HG02943 (cell line): ENCODE measurements around the gene PCBD1.

ENCODE experiments used
- ATAC-seq: cut with Tn5 transposase; IDR thresholded peaks from one replicate; pipeline ENCODE4 v1.9.1; 2021; ENCODE audit warnings: mild to moderate bottlenecking, low read depth, moderate library complexity; ENCODE audit not compliant: unreplicated experiment

The PCBD1 gene

GRCh38 chr10:70918851-70919530 lies 30.6 kb upstream of the PCBD1 start:
- no peak for ATAC-seq

- ATAC-seq, result no peak
These were observed 29.3 kb upstream of the PCBD1 start for GRCh38 chr10:70917635-70918034.

GRCh38 chr10:70917226-70917625 lies 28.9 kb upstream of the PCBD1 start:
- no peak for ATAC-seq

- ATAC-seq, result no peak
These were observed 27.9 kb upstream of the PCBD1 start for GRCh38 chr10:70916241-70916640.

GRCh38 chr10:70915806-70916205 lies 27.4 kb upstream of the PCBD1 start:
- no peak for ATAC-seq

DNA sequence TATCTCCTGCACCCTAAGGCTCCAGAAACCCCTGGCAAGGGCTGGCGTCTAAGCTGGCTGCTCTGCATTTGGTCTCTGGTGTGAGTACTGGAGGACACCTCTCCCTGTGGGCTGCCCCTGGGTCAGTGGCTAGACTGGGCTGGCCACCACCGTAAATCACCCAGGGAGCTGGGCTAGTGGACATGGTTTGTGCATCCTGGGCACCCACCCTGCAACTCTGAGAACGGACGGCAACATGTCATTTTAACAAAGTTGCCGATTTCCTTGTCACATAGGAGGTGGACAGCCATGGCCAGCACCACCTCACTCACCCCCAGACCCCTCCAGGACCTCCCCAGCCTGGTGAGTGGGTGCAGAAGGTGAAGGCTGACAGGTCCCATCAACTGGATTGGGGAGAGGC lies 26.8 kb upstream of the PCBD1 start:
- ATAC-seq, result no peak

GRCh38 chr10:70914316-70914864 lies 26.0 kb upstream of the PCBD1 start:
- ATAC-seq, result no peak

- ATAC-seq, result no peak
These were observed 25.5 kb upstream of the PCBD1 start for GRCh38 chr10:70913893-70914240.

GRCh38 chr10:70913191-70913892 lies 25.0 kb upstream of the PCBD1 start:
- ATAC-seq, result no peak

DNA sequence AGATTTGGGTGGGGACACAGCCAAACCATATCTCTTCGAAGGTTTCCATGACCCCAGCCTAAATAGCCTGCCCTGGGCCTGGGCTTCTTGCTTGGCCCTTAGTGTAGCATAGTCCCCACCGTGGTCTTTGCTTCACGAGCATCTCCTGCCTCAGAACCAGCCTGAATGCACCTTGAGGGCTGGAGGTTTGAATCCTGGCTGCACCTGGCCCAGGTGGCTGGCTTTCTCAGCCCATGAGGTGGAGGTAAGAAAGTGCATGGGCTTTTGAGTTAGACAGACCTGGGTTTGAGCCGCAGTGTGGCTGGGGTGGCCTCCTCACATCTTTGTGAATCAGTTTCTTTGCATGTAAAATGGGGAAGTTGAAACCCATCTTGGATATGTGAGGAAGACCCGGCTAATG lies 24.2 kb upstream of the PCBD1 start:
- no peak for ATAC-seq

GRCh38 chr10:70911386-70911785 lies 23.0 kb upstream of the PCBD1 start:
- no peak for ATAC-seq

GRCh38 chr10:70910486-70911341 lies 22.3 kb upstream of the PCBD1 start:
- ATAC-seq, result no peak

DNA sequence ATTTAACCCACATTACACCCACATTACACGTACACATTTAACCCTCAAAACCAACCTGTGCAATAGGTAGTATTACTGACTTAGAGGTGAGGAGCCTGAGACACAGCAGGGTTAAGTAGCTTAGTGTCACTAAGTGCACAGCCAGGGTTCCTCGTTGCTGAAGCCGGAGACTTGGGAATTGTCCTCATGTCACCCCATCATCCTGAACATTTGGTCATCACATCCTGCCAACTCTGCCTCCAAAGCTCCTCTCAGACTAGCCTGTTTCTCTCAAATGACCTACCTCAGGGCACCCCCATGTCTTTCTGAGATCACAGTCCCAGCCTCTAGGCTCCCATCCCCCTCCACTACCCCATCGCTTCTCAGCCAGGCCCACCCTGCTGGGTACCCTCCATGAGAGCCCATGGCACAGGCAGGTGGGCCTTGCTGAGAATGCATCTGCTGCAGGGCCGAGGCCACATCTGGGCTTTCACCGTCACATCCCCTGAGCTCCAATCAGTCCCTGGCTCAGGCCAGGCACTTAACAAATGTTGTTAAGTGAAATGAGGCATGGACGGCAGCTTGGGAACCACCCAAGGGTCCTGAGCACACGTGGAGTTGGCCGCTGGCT lies 21.1 kb upstream of the PCBD1 start:
- no peak for ATAC-seq

DNA sequence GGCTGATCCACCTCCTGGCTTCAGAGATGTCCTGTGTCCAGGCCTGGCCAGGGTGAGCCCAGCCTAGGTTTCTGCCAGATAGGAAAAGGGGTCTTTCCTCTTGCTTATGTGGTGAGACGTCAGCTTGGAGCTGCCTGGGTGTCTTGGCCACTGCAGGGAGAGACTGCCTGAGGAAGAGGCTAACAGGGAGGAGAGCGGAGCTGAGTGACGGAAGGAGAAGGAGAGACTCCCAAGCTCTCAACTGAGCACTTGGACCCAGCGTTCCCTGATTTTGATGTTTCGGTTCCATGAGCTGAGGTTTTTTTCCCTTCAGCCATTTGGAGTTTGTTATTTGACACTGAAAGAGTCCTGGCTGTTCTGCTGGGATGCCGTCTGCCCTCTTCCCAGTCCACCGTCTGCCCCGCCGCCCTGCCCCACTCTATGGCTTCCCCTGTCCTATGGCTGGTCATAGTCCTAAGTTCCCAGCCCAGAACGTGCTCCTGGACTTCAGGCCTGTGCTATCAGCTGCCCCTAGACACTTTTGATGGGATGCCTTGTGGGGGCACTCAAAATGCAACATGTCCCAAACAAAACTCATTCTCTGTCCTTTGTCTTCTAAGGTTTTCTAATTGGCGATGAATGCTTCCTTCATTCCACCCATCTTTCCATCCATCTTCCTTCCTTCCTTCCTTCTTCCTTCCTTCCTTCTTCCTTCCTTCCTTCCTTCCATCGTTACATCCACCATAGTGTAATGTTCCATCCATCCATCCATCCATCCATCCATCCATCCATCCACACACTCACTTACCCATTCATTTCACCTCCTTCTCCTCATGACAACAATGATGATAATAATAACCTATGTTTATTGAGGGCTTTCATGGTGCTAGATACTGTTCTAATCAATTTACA lies 20.3 kb upstream of the PCBD1 start:
- no peak for ATAC-seq

DNA sequence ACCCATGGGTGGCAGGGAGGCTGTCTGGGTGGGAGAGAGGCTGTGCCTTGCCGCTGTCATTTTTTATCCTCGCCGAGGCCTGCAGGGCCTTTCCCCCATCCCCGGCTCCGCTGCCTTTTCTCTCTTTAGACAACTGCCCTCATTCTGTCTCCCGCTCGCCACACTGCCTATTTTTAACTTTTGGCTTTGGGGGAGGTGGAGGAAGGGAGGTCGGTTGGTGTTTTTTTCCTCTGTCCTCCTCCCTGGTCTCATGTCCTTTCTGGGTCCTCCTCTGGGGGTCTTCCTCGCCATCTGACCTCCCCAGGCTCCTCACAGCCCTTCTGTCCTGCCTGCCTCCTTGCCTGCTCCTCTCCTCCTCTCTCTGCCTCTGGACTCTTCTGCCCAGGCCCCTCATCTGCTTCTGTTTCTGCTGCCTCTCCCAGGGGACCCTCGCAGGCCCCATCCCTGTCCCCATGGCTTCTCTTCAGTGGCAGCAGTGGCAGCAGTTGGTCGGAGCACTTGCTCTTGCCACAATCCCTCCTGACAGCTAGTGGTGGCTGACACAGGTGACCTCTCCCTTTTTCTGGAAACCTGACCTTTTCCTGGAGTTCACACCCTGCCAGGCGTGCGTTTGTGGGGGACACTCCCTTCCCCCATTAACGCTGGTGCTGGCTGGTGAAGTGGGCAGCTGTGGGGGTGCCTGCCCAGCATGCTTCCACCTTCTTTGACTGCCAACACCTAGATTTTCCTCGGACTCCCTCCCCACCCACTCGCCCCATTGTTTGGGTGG lies 19.5 kb upstream of the PCBD1 start:
- no peak for ATAC-seq

GRCh38 chr10:70906953-70907636 lies 18.7 kb upstream of the PCBD1 start:
- no peak for ATAC-seq

GRCh38 chr10:70906031-70906783 lies 17.8 kb upstream of the PCBD1 start:
- no peak for ATAC-seq
